ENCODE measurements around the gene MEST. TPM values are rescaled to one million over a fixed set of nuclear protein-coding genes. Genes with fewer than 3 reads are reported as not detected.

MEST gene
- polyA plus RNA-seq, 3 donors, result 647 to 785 (median 777) TPM

Other genes starting within 250 kb of the MEST start
- gene CPA2, start 225.2 kb upstream of the MEST start, polyA plus RNA-seq (ENCODE audit: insufficient read length in 3 of 3), result under 1 TPM; 0.28 to 0.52 (median 0.39) TPM
- gene CPA4, start 198.9 kb upstream of the MEST start, polyA plus RNA-seq (ENCODE audit: insufficient read length in 3 of 3), result under 1 TPM; 0.14 to 0.71 (median 0.27) TPM
- under 1 TPM; 0.23 to 0.36 (median 0.29) TPM for gene CPA5, start 147.3 kb upstream of the MEST start, polyA plus RNA-seq (ENCODE audit: insufficient read length in 3 of 3)
- 1 to 10 TPM; 2.1 to 2.6 (median 2.5) TPM for gene CPA1, start 111.6 kb upstream of the MEST start, polyA plus RNA-seq (ENCODE audit: insufficient read length in 3 of 3)
- gene CEP41, start 51.1 kb upstream of the MEST start, polyA plus RNA-seq (ENCODE audit: insufficient read length in 3 of 3), result 10 to 100 TPM; 28.2 to 29.6 (median 29.4) TPM
- gene COPG2, start 176.7 kb downstream of the MEST start, polyA plus RNA-seq (ENCODE audit: insufficient read length in 3 of 3), result 10 to 100 TPM; 56.7 to 73.6 (median 64.2) TPM
- gene TSGA13, start 194.5 kb downstream of the MEST start, polyA plus RNA-seq (ENCODE audit: insufficient read length in 3 of 3), result under 1 TPM; 0.06 to 0.12 (median 0.09) TPM
- under 1 TPM; 0.70 to 0.88 (median 0.82) TPM for gene KLF14, start 242.1 kb downstream of the MEST start, polyA plus RNA-seq (ENCODE audit: insufficient read length in 3 of 3)